ENCODE data around the gene KANSL3.

DNA sequence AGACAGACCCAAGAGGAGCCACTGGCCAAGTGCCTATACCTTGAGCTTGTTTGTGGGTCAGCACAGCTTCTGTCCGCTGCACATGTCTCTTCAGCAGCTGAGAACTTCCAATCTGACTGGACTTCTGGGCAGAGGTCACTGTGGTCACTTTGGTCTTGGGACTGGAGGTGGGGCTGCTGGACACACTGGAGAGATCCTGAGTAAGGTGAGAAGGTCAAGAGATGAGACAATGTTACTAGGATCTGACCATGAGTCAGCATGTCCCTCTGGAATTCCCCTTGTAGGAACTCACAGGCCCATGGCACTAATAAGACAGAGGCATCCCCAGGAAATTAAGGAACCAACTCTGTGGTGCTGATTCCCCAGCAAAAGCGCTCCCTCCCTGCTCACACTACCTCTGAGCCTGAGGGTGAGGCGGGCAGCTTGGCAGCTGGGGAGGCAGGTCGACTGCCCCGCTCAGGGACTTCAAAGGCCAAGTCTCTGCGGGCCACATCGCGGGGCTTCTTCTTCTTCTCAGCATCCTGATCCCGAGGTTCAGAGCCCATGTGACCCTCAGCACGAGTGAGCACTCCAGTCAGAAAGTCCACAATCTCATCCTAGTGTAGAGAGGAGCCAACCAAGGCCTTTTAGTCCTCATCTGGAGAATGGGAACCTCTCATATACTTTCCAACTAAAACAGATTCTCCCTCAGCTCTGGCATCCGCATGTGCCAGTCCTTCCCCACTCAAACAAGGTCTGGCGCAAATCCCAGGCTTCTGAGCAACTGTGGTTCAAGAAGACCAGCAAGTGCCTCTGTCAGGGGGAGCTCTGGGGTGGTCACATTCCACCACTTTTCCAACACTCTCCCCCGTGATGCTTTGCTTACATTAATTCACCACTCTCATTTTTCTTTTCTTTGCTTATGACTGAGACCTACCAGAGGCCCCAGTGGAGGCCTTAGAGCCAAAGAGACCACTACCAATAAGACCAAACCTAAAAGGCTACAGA lies 29.4 kb downstream of the KANSL3 start:
- TF ChIP-seq TAF1 (IDR thresholded peaks at IDR 0.05; ENCODE audit: borderline replicate concordance, insufficient read depth, low read length) (no peak), POLR2AphosphoS5 (IDR thresholded peaks at IDR 0.05; ENCODE audit: low read depth, low read length) (no peak), SIN3A (IDR thresholded peaks at IDR 0.05; ENCODE audit: borderline replicate concordance, insufficient read depth, low read length) (no peak)
- TF ChIP-seq, protein P1, sequence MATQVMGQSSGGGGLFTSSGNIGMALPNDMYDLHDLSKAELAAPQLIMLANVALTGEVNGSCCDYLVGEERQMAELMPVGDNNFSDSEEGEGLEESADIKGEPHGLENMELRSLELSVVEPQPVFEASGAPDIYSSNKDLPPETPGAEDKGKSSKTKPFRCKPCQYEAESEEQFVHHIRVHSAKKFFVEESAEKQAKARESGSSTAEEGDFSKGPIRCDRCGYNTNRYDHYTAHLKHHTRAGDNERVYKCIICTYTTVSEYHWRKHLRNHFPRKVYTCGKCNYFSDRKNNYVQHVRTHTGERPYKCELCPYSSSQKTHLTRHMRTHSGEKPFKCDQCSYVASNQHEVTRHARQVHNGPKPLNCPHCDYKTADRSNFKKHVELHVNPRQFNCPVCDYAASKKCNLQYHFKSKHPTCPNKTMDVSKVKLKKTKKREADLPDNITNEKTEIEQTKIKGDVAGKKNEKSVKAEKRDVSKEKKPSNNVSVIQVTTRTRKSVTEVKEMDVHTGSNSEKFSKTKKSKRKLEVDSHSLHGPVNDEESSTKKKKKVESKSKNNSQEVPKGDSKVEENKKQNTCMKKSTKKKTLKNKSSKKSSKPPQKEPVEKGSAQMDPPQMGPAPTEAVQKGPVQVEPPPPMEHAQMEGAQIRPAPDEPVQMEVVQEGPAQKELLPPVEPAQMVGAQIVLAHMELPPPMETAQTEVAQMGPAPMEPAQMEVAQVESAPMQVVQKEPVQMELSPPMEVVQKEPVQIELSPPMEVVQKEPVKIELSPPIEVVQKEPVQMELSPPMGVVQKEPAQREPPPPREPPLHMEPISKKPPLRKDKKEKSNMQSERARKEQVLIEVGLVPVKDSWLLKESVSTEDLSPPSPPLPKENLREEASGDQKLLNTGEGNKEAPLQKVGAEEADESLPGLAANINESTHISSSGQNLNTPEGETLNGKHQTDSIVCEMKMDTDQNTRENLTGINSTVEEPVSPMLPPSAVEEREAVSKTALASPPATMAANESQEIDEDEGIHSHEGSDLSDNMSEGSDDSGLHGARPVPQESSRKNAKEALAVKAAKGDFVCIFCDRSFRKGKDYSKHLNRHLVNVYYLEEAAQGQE (IDR thresholded peaks at IDR 0.05; ENCODE audit: insufficient read depth in 1 of 2, low read depth in 2 of 2, low read length in 2 of 2), result no peak

All from PFSK-1 (cell line).